Memory B cell (primary cell): ENCODE measurements around the gene TUBG2.
"Not testable (repeated sequence)": the region's sequence is repeated elsewhere in the genome, so short reads cannot be mapped to it uniquely, and the experiment has no call there.

ENCODE experiments used
- ATAC-seq: fragments of 150-1000 bp; cut with Tn5 transposase; 2 replicates; pipeline ENCODE4 v1.10.0; 2021; ENCODE audit warnings: low read depth, mild to moderate bottlenecking, moderate library complexity
- DNase-seq, 2 donors: peaks; one replicate each; pipeline ENCODE4 v3.0.0; 2022; ENCODE audit warnings: low spot score in 2 of 2
- H3K27ac Mint-ChIP-seq: one replicate; pipeline ENCODE4 v1.8.0; 2022; ENCODE audit warnings: mild to moderate bottlenecking, moderate library complexity, mixed read lengths
- H3K27me3 Mint-ChIP-seq: one replicate; pipeline ENCODE4 v1.8.0; 2022; ENCODE audit warnings: mixed read lengths
- H3K36me3 Mint-ChIP-seq: one replicate; pipeline ENCODE4 v1.8.0; 2022; ENCODE audit warnings: mild to moderate bottlenecking, mixed read lengths
- H3K4me1 Mint-ChIP-seq: one replicate; pipeline ENCODE4 v1.8.0; 2022; ENCODE audit warnings: mixed read lengths
- H3K4me3 Mint-ChIP-seq: one replicate; pipeline ENCODE4 v1.8.0; 2022; ENCODE audit warnings: mild to moderate bottlenecking, moderate library complexity, mixed read lengths
- H3K9me3 Mint-ChIP-seq: one replicate; pipeline ENCODE4 v1.8.0; 2022; ENCODE audit warnings: mixed read lengths

TUBG2 gene

DNA sequence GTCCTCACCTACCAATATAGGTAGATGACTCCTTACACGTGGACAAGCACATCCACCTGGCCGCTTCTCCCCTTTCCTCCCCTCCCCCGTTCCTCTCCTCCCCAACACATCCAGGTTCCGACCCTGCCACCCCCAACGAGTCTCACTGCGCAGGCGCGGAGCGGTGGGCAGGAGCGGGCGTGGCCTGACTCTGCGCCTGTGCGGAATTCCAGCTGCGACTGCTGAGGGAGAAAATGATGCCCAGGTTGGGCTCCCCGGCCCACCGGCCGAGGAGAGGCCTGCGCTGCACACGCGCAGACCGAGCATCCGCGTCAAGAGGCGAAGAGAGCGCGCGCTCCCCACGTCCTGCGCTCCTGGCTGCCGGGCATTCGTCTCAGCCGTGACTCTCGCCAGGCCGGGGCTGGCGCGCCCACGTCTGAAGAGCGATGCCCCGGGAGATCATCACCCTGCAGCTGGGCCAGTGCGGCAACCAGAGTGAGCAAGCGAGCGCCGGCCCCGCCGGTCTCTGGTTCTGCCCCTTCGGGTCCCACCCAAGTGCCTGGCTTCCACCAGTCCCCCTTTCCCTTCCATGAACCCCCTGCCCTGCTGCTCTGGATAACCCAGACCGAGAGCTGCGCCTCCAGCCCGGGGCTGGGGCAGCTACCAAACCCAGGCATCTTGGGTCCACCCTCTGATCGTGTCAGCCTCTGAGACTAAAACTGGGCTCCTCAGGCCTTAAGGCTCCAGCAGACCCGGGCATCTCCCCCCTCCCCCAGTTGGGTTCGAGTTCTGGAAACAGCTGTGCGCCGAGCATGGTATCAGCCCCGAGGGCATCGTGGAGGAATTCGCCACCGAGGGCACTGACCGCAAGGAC, at the start of gene TUBG2:
TUBG2 (plus strand) TSS at position 206 of the 853 bp plus-strand sequence; CDS start at position 426, 220 bp downstream.
- no peaks in the 10 kb centered on the region for H3K36me3 Mint-ChIP-seq
- peaks cover 6% of the 10 kb centered on the region for H3K27me3 Mint-ChIP-seq
- peak; percentile 74 for ATAC-seq
- peaks cover 2% of the 10 kb centered on the region for H3K9me3 Mint-ChIP-seq
- H3K4me3 Mint-ChIP-seq: peak within 1 kb of the TSS; percentile 90
- no peak within 1 kb of the TSS for H3K27ac Mint-ChIP-seq
- H3K4me1 Mint-ChIP-seq: peaks cover 24% of the 10 kb centered on the region
- DNase-seq: peak; percentile 51 to 57

DNA sequence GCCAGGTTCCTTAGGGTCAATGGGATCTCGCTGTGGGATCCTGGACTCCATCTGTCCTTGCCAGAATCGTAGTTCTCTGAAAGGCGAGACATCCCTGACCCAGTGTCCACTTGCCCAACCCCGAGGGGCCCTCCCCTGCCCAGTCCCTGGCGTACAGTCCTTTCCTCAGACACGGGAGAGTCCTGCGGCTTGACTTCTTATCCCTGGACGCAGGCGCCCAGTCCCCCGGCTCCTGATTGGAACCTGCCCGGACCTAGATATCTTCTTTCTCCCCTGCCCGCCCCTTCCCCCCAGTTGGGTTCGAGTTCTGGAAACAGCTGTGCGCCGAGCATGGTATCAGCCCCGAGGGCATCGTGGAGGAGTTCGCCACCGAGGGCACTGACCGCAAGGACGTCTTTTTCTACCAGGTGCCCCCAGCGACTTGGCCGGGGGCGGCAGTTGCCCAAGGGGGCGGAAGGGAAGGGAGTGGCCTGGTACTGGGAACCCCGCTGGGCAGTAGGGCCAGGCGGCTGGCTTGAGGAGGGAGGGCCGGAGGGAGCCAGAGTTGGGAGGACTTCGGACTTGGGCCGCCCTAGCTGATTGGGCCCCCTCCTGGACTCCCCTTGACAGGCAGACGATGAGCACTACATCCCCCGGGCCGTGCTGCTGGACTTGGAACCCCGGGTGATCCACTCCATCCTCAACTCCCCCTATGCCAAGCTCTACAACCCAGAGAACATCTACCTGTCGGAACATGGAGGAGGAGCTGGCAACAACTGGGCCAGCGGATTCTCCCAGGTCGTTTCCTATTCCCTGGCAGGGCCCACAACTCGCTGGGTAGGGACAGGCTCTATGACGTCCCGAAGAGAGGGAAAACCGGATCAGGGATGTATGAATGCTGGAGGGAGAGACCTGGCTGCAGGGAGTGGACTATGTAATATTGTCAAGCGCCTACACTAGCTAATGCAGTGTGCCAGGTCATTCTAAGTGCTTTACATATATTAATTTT, 49.0 kb upstream of the TUBG2 start:
- Mint-ChIP-seq H3K4me3 (peak overlapping the region; percentile 97), H3K27ac (peak overlapping the region; percentile 93), H3K36me3 (peaks cover 11% of the 10 kb centered on the region), H3K4me1 (peaks cover 16% of the 10 kb centered on the region)
- not testable (repeated sequence) for ATAC-seq, H3K9me3 Mint-ChIP-seq, H3K27me3 Mint-ChIP-seq
- peak in 1 of 2 donors; percentile 12 for DNase-seq

DNA sequence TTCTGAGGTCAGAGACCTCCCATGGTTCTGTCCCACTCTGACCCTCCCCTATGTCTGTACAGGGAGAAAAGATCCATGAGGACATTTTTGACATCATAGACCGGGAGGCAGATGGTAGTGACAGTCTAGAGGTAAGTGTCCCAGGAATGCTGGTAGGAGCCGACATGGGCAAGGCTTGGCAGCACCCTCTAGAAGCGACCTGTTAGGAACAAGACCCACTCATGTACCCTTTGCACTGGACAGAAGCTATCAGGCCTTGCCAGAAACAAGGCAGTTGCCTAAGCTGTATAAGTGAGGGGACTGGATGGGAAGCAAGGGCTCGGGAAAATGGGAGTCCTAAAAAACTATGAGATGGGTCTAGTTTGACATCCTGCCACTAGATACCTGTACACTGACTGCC, 47.1 kb upstream of the TUBG2 start:
- Mint-ChIP-seq H3K27me3 (no peaks in the 10 kb centered on the region), H3K4me1 (peaks cover 4% of the 10 kb centered on the region), H3K4me3 (no peak overlapping the region), H3K36me3 (peaks cover 10% of the 10 kb centered on the region), H3K27ac (no peak overlapping the region), H3K9me3 (no peaks in the 10 kb centered on the region)
- no peak for DNase-seq
- ATAC-seq: no peak

DNA sequence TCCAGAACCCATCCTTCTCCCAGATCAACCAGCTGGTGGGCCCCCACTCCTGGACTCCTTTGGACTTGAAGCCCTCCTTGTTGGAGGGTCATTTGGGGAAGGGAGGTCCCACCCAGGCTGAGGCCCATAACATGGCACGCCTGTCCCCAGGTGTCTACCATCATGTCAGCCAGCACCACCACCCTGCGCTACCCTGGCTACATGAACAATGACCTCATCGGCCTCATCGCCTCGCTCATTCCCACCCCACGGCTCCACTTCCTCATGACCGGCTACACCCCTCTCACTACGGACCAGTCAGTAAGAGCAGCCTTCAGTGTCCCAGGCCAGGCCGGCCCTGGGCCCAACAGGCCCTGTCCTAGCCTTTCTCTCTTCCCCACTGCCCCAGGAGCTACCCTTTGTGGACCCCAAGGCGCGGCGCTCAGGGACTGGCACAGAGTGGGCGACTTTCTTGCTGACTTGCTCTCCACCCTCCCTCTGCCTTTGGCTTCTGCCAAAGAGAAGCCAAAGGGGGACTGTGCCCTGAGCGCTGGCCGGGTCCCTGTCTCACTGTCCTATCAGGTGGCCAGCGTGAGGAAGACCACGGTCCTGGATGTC, 45.3 kb upstream of the TUBG2 start:
- Mint-ChIP-seq H3K36me3 (peaks cover 10% of the 10 kb centered on the region), H3K9me3 (no peaks in the 10 kb centered on the region), H3K27ac (no peak overlapping the region), H3K4me3 (no peak overlapping the region), H3K27me3 (no peaks in the 10 kb centered on the region), H3K4me1 (peaks cover 7% of the 10 kb centered on the region)
- no peak for ATAC-seq
- no peak for DNase-seq

DNA sequence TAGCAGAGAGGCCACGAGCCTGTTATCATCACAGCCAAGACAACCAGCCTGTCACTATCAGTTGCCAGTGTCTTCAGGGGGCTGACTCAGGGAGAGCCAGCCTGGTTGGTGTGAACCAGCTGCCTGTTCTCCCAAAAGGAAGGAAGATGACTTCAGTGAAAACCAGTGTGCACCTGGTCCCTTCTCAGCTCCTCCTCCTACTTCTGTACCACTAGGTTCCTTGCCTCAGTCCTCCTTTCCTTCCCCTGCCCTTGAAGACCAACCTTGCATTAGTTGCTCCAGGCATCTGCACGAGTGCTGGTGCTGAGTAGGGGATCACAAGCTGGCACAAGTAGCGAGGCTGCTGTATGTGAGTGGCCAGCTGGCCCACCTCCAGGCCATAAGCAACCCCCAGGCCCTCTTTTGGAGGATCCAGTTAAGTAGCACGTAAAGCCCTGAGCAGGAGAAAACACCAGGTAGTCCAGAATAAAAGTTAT, 41.1 kb upstream of the TUBG2 start:
- no peak for DNase-seq
- Mint-ChIP-seq H3K27ac (peak overlapping the region; percentile 47), H3K27me3 (no peaks in the 10 kb centered on the region), H3K4me1 (peaks cover 11% of the 10 kb centered on the region), H3K4me3 (no peak overlapping the region), H3K36me3 (peaks cover 7% of the 10 kb centered on the region), H3K9me3 (no peaks in the 10 kb centered on the region)
- no peak for ATAC-seq

DNA sequence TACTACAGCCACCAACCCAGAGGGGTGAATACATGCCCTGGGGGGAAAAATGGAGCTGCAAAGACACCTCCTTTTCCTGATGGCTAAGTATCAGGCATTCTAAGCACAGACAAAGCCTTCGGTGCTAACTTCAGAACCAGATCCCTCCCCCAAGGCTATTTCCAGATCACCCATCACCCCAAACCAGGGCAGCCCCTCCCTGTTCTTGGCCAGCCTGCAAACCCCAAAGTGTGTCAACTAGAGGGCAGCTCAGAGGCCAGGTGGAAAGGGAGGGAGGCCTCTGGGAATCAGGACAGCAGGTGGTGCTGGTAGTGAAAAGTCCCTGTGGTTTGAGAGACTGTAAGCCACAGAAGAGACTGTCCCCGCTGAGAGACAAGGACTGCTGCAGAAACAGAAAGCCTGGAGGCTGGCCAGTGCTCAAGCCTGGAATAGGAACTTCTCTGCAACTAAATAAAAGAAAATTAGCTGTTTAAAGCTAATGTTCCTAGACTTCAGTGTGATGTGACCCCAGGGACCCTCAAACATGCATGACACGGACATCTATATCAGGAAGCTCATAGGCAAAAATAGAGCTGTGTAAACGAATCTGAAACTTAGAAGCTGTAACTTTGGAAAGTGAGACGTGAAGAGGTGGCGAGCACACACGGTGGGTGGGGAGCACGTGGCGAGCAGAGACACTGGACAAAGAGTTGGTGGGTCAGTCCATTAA, 40.5 kb upstream of the TUBG2 start:
- Mint-ChIP-seq H3K4me3 (peak overlapping the region; percentile 63), H3K27ac (peak overlapping the region; percentile 47), H3K9me3 (no peaks in the 10 kb centered on the region), H3K27me3 (no peaks in the 10 kb centered on the region), H3K36me3 (peaks cover 5% of the 10 kb centered on the region), H3K4me1 (peaks cover 11% of the 10 kb centered on the region)
- ATAC-seq (peak; percentile 64), DNase-seq (no peak)

DNA sequence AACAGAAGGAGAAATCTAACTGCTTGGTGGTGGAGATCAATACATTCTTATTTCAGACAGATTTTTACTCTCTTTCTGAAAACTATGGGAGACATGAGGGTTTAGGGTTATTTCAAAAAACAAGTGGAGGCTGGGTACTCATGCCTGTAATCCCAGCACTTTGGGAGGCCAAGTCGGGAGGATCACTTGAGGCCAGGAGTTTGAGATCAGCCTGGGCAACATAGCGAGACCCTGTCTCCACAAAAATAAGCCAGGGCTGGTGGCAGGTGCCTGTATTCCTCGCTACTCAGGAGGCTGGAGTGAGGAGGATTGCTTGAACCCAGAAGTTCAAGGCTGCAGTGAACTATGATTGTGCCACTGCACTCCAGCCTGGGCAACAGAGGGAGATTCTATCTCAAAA, 37.1 kb upstream of the TUBG2 start:
- not testable (repeated sequence) for H3K36me3 Mint-ChIP-seq, H3K4me3 Mint-ChIP-seq

DNA sequence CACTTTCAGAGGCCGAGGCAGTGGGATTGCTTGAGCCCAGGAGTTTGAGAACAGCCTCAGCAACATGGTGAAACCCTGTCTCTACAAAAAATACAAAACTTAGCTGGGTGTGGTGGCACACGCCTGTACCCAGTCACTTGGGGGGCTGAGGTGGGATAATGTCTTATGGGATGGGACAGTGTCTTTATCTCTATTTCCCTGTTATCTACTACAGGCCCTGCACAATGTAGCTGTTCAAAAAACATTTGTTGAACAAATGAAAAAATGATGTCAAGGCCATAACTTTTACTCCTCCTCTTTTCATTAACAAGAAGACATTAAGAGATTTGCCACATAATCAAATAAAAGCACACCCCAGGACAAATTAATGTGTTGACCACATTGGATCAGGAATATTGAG, 35.8 kb upstream of the TUBG2 start:
- no peaks in the 10 kb centered on the region for H3K36me3 Mint-ChIP-seq
- ATAC-seq (no peak), DNase-seq (no peak)
- no peaks in the 10 kb centered on the region for H3K9me3 Mint-ChIP-seq
- H3K4me3 Mint-ChIP-seq: no peak overlapping the region
- peaks cover 8% of the 10 kb centered on the region for H3K4me1 Mint-ChIP-seq
- no peak overlapping the region for H3K27ac Mint-ChIP-seq
- no peaks in the 10 kb centered on the region for H3K27me3 Mint-ChIP-seq

More for the DNA sequence above, 37.1 kb upstream of the TUBG2 start:
- not testable (repeated sequence) for H3K9me3 Mint-ChIP-seq, H3K27me3 Mint-ChIP-seq, DNase-seq, H3K27ac Mint-ChIP-seq, ATAC-seq
- H3K4me1 Mint-ChIP-seq: peaks cover 11% of the 10 kb centered on the region

DNA sequence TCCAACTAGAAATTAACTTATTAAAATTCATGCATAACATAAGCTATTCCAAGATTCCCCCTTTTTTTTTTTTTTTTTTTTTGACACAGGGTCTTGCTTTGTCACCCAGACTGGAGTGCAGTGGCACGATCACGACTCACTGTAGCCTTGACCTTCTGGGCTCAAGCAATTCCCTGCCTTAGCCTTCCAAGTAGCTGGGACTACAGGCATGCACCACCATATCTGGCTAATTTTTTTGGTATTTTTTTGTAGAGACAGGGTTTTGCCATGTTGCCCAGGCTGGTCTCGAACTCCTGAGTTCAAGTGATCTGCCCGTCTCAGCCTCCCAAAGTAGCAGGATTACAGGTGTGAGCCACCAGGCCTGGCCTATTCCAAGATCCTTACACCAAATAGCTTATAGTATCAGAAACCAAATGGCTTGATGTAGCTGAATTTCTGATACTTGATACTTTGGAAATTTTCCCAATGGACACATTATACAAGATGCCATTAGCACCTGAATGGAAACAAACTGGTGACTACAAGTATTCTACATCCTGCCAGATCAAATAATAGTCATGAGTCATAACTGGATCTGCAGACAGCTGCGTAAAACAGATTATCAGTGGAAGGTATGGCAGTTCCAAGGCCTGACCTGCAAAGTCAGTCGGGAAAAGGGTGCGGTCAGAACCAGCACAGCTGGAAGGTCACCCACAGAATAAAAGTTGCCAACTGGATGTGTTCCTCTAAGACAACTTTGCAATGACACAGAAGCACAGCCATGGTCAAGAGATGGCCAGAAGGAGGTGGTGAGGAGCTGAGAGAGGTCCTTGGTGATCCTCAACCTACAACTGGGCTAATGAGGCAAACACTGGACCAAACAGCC, 35.1 kb upstream of the TUBG2 start:
- ATAC-seq (no peak), DNase-seq (no peak)
- Mint-ChIP-seq H3K4me1 (peaks cover 2% of the 10 kb centered on the region), H3K27ac (no peak overlapping the region), H3K9me3 (no peaks in the 10 kb centered on the region), H3K4me3 (no peak overlapping the region), H3K36me3 (no peaks in the 10 kb centered on the region), H3K27me3 (no peaks in the 10 kb centered on the region)

DNA sequence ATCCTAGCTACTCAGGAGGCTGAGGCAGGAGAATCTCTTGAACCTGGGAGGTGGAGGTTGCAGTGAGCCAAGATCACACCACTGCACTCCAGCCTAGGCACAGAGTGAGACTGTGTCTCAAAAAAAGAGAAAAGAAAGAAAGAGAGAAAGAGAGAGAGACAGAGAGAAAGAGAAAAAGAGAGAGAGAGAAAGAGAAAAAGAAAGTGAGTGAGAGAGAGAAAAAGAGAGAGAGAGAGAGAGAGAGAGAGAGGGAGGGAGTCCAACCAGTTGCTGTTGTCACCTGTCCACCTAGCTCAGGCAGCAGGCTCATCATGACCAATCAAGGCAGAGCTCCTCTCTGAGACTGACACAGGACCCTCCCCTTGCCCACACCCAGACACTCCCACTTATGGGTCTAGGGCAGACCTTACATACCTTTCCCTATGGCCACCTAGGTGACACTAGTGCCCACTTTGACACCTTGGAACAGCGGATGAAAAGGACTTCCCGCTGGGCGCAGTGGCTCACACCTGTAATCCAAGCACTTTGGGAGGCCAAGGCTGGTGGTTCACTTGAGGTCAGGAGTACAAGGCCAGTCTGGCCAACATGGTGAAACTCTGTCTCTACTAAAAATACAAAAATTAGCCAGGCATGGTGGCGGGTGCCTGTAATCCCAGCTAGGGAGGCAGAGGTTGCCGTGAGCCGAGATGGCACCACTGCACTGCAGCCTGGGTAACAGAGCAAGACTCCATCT, 31.9 kb upstream of the TUBG2 start:
- H3K27me3 Mint-ChIP-seq, H3K9me3 Mint-ChIP-seq, H3K4me1 Mint-ChIP-seq, H3K36me3 Mint-ChIP-seq, DNase-seq, ATAC-seq, H3K4me3 Mint-ChIP-seq, H3K27ac Mint-ChIP-seq: not testable (repeated sequence)

DNA sequence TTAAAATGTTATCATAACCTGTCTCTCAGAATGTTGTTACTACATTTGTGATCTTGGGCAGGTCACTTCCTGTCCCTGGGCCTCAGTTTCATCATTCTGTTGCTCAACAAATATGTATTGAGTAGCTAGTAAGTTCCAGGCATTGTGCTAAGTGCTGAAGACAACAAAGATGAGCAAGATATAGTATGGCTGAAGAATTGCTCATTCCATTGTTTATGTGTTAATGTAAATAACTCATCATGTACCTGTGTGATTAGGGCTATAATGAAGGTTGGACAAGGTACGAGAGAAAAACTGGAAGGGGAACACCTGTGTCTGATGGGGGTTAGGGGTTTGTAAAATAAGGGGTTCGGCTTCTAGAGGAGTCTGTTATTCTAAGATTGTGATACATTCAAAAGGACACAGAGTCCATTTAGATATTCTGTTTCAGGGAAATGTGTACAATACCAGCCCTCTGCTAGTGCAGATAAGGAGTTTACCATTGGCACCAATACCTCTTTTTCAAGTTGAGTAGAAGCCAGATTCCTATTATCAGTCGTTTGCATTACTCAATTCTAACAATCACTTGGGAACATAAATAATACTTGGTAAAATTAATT, 29.6 kb upstream of the TUBG2 start:
- no peak for DNase-seq
- Mint-ChIP-seq H3K9me3 (no peaks in the 10 kb centered on the region), H3K27ac (no peak overlapping the region), H3K4me1 (no peaks in the 10 kb centered on the region), H3K27me3 (peaks cover 2% of the 10 kb centered on the region), H3K4me3 (no peak overlapping the region), H3K36me3 (no peaks in the 10 kb centered on the region)
- no peak for ATAC-seq

DNA sequence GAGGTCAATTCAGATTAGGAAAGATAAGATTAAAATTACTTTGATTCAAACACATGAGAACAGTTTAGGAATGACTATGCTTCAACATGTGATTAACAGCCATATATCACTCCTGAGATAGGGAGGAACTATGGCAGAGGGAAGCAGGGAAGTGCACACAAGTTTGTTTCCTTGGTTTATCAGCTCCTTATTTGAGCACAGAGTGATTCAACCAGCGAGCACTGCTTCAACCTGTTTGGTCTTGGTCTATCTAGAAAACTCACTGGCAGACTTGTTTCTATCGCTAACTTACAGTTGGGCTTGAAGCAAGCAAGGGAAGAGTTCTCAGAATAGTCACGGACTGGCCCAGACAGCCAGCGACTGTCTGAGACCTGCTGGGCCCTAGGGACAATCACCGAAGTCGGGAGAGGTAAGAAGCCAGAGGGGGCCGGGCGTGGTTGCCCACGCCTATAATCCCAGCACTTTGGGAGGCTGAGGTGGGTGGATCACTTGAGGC, 26.1 kb upstream of the TUBG2 start:
- ATAC-seq: no peak
- H3K27ac Mint-ChIP-seq: no peak overlapping the region
- no peak for DNase-seq
- no peaks in the 10 kb centered on the region for H3K9me3 Mint-ChIP-seq
- H3K27me3 Mint-ChIP-seq: peaks cover 2% of the 10 kb centered on the region
- H3K4me3 Mint-ChIP-seq: no peak overlapping the region
- H3K36me3 Mint-ChIP-seq: no peaks in the 10 kb centered on the region
- H3K4me1 Mint-ChIP-seq: no peaks in the 10 kb centered on the region
